ENCODE measurements around the gene BPHL. TPM values are rescaled to one million over a fixed set of nuclear protein-coding genes. Genes with fewer than 3 reads are reported as not detected.

Gene BPHL
- total and polyA plus RNA-seq, 10 of the 15 experiments (the other 5 are each of a cell fraction or from before 2014, with no cell fraction given), result 8.0 to 17.8 (median 12.4) TPM

- no peak for TF ChIP-seq SIN3A (IDR thresholded peaks at IDR 0.05; ENCODE audit: low read depth, low read length)
- TF ChIP-seq IRF5 (IDR thresholded peaks at IDR 0.05; ENCODE audit: borderline replicate concordance), result no peak
- TF ChIP-seq TCF12 (IDR thresholded peaks at IDR 0.05; ENCODE audit: low read depth, low read length), result no peak
- no peak for TF ChIP-seq RELA (IDR thresholded peaks at IDR 0.05; ENCODE audit: borderline replicate concordance, partially characterized antibody)
- TF ChIP-seq ZSCAN29 (IDR thresholded peaks at IDR 0.05), result no peak
- TF ChIP-seq BACH1 (IDR thresholded peaks at IDR 0.05; ENCODE audit: borderline replicate concordance), result 0 out of 2 replicates have a peak, but pooled peaks have one; percentile 13
- TF ChIP-seq PAX5 (IDR thresholded peaks at IDR 0.05; ENCODE audit: borderline replicate concordance, low read depth, low read length), result no peak
- no peak for TF ChIP-seq MEF2B (IDR thresholded peaks at IDR 0.05; ENCODE audit: partially characterized antibody, poor library complexity, severe bottlenecking)
- TF ChIP-seq PRDM15 (CRISPR knock-in tag; IDR thresholded peaks at IDR 0.05), result no peak
- no peak for TF ChIP-seq NRF1 (conservative IDR thresholded peaks at IDR 0.05; ENCODE audit: low read depth, low read length)
- no peak for TF ChIP-seq RCOR1 (conservative IDR thresholded peaks at IDR 0.05; ENCODE audit: low read depth, low read length)
- no peak for TF ChIP-seq HDAC6 (IDR thresholded peaks at IDR 0.05; ENCODE audit: unreplicated experiment)
- TF ChIP-seq EP300 (IDR thresholded peaks at IDR 0.05; ENCODE audit: borderline replicate concordance in 1 of 2, control insufficient read depth in 1 of 2, low read depth in 2 of 2, low read length in 2 of 2), result no peak
- TF ChIP-seq CBX3 (IDR thresholded peaks at IDR 0.05; ENCODE audit: borderline replicate concordance, low read depth), result no peak
These were observed 671 bp downstream of the BPHL start (continued) for GRCh38 chr6:3119040-3119723.
